ENCODE data around the gene DESI2. TPM values are rescaled to one million over a fixed set of nuclear protein-coding genes. Genes with fewer than 3 reads are reported as not detected.

DESI2 gene
- total RNA-seq, 1 donor from 2014 or later, result 53.3 TPM

- no peak for DNase-seq (ENCODE audit: extremely low spot score, unreplicated experiment)
- Mint-ChIP-seq H3K27ac (ENCODE audit: unreplicated experiment) (no peak overlapping the region), H3K9me3 (ENCODE audit: unreplicated experiment) (no peaks in the 10 kb centered on the region), H3K4me1 (ENCODE audit: unreplicated experiment) (no peaks in the 10 kb centered on the region), H3K4me3 (ENCODE audit: unreplicated experiment) (no peak overlapping the region), H3K27me3 (ENCODE audit: unreplicated experiment) (no peaks in the 10 kb centered on the region), H3K36me3 (ENCODE audit: unreplicated experiment) (peaks cover 2% of the 10 kb centered on the region)
- no peak for TF ChIP-seq CTCF (IDR thresholded peaks at IDR 0.05)
These were observed 59.7 kb downstream of the DESI2 start for GRCh38 chr1:244712669-244713068.

- Mint-ChIP-seq H3K36me3 (ENCODE audit: unreplicated experiment) (peaks cover 2% of the 10 kb centered on the region), H3K4me3 (ENCODE audit: unreplicated experiment) (no peak overlapping the region), H3K27ac (ENCODE audit: unreplicated experiment) (no peak overlapping the region), H3K9me3 (ENCODE audit: unreplicated experiment) (no peaks in the 10 kb centered on the region), H3K27me3 (ENCODE audit: unreplicated experiment) (no peaks in the 10 kb centered on the region), H3K4me1 (ENCODE audit: unreplicated experiment) (no peaks in the 10 kb centered on the region)
- TF ChIP-seq CTCF (IDR thresholded peaks at IDR 0.05), result no peak
- DNase-seq (ENCODE audit: extremely low spot score, unreplicated experiment), result no peak
These were observed 60.4 kb downstream of the DESI2 start for GRCh38 chr1:244713332-244713731.

GRCh38 chr1:244727871-244728474 lies 75.0 kb downstream of the DESI2 start:
- TF ChIP-seq CTCF (IDR thresholded peaks at IDR 0.05), result no peak
- Mint-ChIP-seq H3K4me1 (ENCODE audit: unreplicated experiment) (peaks cover 8% of the 10 kb centered on the region), H3K27ac (ENCODE audit: unreplicated experiment) (no peak overlapping the region), H3K9me3 (ENCODE audit: unreplicated experiment) (no peaks in the 10 kb centered on the region), H3K4me3 (ENCODE audit: unreplicated experiment) (no peak overlapping the region), H3K36me3 (ENCODE audit: unreplicated experiment) (no peaks in the 10 kb centered on the region), H3K27me3 (ENCODE audit: unreplicated experiment) (no peaks in the 10 kb centered on the region)
- DNase-seq (ENCODE audit: extremely low spot score, unreplicated experiment), result no peak

GRCh38 chr1:244730153-244730933 lies 77.4 kb downstream of the DESI2 start:
- no peaks in the 10 kb centered on the region for H3K36me3 Mint-ChIP-seq (ENCODE audit: unreplicated experiment)
- no peaks in the 10 kb centered on the region for H3K9me3 Mint-ChIP-seq (ENCODE audit: unreplicated experiment)
- TF ChIP-seq CTCF (IDR thresholded peaks at IDR 0.05), result no peak
- H3K4me1 Mint-ChIP-seq (ENCODE audit: unreplicated experiment), result peaks cover 8% of the 10 kb centered on the region
- peak overlapping the region; percentile 76 for H3K4me3 Mint-ChIP-seq (ENCODE audit: unreplicated experiment)
- H3K27me3 Mint-ChIP-seq (ENCODE audit: unreplicated experiment), result no peaks in the 10 kb centered on the region
- DNase-seq (ENCODE audit: extremely low spot score, unreplicated experiment), result peak; percentile 87
- peak overlapping the region; percentile 71 for H3K27ac Mint-ChIP-seq (ENCODE audit: unreplicated experiment)

- H3K27ac Mint-ChIP-seq (ENCODE audit: unreplicated experiment), result peak overlapping the region; percentile 50
- TF ChIP-seq CTCF (IDR thresholded peaks at IDR 0.05), result no peak
These were observed 78.1 kb downstream of the DESI2 start for GRCh38 chr1:244730934-244731434.

More at GRCh38 chr1:244730934-244731434, 78.1 kb downstream of the DESI2 start:
- H3K4me1 Mint-ChIP-seq (ENCODE audit: unreplicated experiment), result peaks cover 9% of the 10 kb centered on the region
- no peaks in the 10 kb centered on the region for H3K27me3 Mint-ChIP-seq (ENCODE audit: unreplicated experiment)
- H3K9me3 Mint-ChIP-seq (ENCODE audit: unreplicated experiment), result peaks cover 3% of the 10 kb centered on the region
- H3K4me3 Mint-ChIP-seq (ENCODE audit: unreplicated experiment), result peak overlapping the region; percentile 72
- DNase-seq (ENCODE audit: extremely low spot score, unreplicated experiment), result no peak
- no peaks in the 10 kb centered on the region for H3K36me3 Mint-ChIP-seq (ENCODE audit: unreplicated experiment)

All from osteocyte (in vitro differentiated cells).